ENCODE measurements around the gene CXCR5. TPM values are rescaled to one million over a fixed set of nuclear protein-coding genes. Genes with fewer than 3 reads are reported as not detected.

Gene CXCR5
- total RNA-seq, 1 donor from 2014 or later = not detected

GRCh38 chr11:118897721-118898310 is 14.1 kb downstream of the CXCR5 start:
- no peak for DNase-seq (ENCODE audit: low read depth)

DNA sequence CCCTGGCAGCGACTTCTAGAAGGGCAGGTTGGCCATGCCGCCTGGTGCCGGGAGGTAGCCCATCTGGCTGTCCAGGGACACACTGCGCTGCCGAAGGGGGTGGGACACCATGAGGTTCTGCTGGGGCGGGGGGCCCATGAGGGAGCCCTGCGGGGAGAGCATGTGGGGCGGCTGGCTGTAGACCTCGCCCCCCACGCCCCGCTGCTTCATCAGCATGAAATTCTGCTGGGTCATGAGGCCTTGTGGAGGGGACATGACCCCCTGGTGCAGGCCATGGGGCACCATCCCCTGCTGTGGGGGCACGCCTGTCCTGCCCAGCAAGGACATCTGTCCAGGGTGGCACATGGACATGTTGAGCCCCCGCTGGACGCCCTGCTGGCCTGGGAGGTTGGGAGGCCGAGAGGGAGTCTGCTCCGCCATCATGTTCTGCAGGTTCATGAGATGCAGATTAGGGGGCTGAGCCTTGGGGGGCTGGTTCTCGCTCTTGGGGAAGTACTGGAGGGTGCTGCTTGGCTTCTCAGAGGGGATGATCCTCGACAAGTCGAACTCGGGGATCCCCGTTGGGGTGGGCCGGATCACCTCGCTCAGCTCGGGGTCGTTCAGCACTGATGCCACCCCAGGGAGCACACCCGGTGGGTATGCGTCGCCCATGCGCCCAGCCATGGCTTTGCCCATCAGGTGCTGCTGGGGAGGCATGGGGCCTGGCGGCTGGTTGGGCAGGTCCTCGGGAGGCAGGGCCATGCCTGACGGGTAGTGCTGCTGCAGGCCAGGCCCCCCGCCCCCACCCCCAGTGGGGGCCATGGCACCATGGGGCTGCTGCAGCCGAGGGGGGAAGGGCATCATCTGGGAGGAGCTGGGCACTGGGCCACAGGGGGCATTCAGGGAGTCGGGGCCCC is 15.0 kb downstream of the CXCR5 start:
- no peak for DNase-seq (ENCODE audit: low read depth)

GRCh38 chr11:118899296-118899688 is 15.6 kb downstream of the CXCR5 start:
- DNase-seq (ENCODE audit: low read depth) = no peak

- DNase-seq (ENCODE audit: low read depth) = peak; percentile 88
Measured at GRCh38 chr11:118899706-118900360, 16.1 kb downstream of the CXCR5 start.

GRCh38 chr11:118900535-118901384 is 17.1 kb downstream of the CXCR5 start:
- no peak for DNase-seq (ENCODE audit: low read depth)

- no peak for DNase-seq (ENCODE audit: low read depth)
Measured at GRCh38 chr11:118901494-118902335, 18.0 kb downstream of the CXCR5 start.

DNA sequence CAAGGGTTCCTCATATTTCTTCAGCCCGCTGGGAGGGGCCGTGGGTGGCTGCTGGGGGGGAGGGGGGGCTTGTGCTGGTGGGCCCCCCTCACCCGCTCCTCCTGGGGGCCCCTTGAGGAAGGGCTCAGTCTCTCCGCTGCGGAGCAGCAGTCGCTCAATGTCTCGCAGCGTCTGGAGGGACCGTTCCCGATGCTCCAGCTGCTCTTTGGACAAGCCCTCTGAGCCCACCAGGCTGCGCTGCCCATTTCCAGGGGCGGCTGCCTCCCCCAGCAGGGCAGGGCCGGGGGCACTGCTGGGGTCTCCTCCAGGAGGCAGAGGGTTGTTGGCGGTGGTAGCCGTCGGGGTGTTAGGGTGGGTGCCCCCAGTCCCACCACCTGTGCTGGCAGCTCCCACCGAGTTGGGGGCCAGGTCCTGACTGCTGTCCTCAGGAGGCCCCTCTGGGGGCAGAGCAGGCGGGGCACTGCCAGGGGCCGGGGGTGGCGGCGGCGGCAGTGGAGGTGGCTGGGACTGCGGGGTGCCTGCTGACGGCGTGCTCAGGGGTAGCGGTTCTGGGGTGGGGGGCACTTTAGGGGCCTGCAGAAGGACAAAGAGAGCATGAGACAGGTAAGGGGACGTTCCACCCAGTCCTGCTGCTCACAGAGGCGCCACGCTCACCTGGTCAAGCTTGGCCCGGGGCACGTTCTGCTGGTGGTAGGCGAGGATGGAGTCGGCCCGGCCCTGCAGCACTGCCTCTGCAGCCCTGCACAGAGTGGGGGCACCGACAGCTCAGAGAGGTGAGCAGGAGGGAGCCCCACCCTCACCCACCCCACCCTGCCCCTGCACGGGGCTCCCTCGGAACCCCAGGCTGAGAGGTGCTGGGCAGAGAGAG is 18.9 kb downstream of the CXCR5 start:
- no peak for DNase-seq (ENCODE audit: low read depth)

- DNase-seq (ENCODE audit: low read depth) = no peak
Measured at GRCh38 chr11:118903204-118904015, 19.7 kb downstream of the CXCR5 start.

DNA sequence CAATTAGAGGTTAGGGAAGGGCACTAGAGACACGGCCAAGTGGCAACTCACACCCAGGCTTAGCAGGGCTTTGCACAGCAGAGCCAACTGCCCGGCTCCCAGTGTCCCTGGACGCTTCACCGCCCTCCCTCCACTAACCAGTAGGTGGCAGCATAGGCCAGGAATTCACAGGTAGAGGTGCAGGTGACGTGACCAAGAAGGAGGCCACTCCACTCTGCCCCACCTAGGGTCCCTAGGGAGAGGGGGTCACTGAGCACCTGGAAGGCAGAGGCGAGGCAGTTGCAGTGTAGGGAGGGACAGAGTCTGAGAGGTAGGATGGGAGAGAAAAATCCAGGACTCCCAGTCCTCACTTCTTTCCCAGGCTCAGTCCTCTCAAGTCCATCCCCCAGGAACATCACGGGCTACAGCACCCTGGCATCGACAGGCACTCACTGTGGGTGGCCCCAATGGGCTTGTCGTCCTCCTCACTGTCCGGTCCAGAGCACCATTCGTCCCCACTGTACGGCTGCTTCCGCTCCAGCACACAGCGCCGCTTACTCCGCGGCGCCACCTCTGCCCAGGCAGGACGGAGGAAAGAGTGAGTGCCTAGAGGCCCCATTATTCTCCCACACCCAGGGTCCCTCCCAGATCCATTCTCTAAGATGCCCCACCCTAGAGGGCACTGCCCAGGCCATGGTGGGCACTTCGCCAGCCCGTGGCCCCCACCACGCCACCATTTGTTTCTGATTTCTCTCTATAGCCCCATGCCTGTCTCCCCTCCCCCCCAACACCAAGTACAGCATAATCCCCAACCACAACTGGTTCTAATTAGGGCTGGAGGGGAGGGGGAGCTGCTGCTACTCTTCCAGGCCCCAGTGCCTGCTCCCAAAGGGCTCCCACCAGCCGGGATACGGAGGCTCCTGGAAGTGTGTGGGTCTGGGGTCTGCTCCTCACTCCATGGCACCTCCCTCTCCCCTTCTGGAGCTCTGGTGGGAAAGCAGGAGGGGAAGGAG is 23.7 kb downstream of the CXCR5 start:
- peak; percentile 87 for DNase-seq (ENCODE audit: low read depth)

- DNase-seq (ENCODE audit: low read depth) = no peak
Measured at GRCh38 chr11:118908264-118908663, 24.6 kb downstream of the CXCR5 start.

DNA sequence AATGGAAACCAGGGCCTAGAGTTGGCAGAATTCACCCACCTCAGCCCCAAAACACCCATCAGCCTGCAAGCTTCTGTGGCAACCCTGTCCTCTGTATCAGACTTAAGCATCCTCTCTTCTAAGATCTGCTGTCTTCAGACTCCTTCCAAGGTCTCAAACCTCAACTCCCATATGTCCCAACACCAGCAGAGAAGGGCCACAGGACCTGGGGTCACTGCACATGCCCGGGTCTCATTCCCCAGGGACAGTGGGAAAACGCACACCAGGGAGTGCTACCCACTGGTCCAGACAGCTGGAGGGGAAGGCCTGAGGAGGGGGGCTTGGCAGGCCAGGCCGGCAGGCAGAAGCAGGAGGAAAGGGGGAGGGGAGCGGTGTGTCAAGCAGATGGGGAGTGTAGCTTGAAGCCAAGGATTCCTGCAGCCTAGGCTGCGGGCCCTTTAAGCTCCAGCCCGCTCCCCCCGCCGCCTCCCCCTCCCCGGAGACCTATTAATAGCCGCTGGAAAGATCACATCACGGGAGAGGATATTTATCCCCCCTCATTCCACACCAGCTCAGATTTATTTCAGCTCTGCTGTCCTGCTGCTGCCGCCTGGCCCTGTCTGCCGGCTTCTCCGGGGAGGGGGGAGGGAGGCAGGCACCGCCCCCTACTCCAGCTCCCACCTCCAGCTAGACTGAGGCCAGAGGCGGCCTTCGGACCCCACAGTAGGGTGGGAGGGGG is 25.4 kb downstream of the CXCR5 start:
- DNase-seq (ENCODE audit: low read depth) = peak; percentile 97

GRCh38 chr11:118909619-118910308 is 26.1 kb downstream of the CXCR5 start:
- DNase-seq (ENCODE audit: low read depth) = no peak

- DNase-seq (ENCODE audit: low read depth) = peak; percentile 92
Measured at GRCh38 chr11:118910309-118911112, 26.8 kb downstream of the CXCR5 start.

GRCh38 chr11:118911113-118911879 is 27.6 kb downstream of the CXCR5 start:
- DNase-seq (ENCODE audit: low read depth) = peak; percentile 64

All from myocyte (in vitro differentiated cells).